Kidney epithelial cell (primary cell): ENCODE measurements around the gene TXLNG. TPM values are rescaled to one million over a fixed set of nuclear protein-coding genes. Genes with fewer than 3 reads are reported as not detected.
A peak's percentile ranks its signal among the peaks of the same experiment; 100 is the strongest.

Experiments used
- DNase-seq: peaks from one replicate; pipeline ENCODE4 v3.0.0-alpha.2; 2010; ENCODE audit warnings: low read depth
- H3K27me3 ChIP-seq: 2 replicates; pipeline ENCODE4 v1.6.0; 2011; ENCODE audit warnings: low read length; ENCODE audit not compliant: control insufficient read depth, insufficient read depth
- H3K36me3 ChIP-seq: 2 replicates; pipeline ENCODE4 v1.5.1; 2011; ENCODE audit warnings: low read length; ENCODE audit not compliant: control insufficient read depth, insufficient read depth
- H3K4me3 ChIP-seq: 2 replicates; pipeline ENCODE4 v1.5.1; 2011; ENCODE audit warnings: low read depth, mild to moderate bottlenecking, control low read depth, low read length
- CTCF ChIP-seq: IDR thresholded peaks from 2 replicates; pipeline ENCODE4 v1.5.1; 2011; ENCODE audit warnings: mild to moderate bottlenecking, moderate library complexity, low read length, control low read depth, inconsistent platforms; ENCODE audit not compliant: insufficient read depth, poor library complexity, severe bottlenecking
- total RNA-seq: library from RNA; depleted of rRNA; stranded (reverse); fragments of >200 nt; gene quantifications from 2 replicates; pipeline ENCODE4 v1.2.3, GENCODE V29; 2015

The TXLNG gene
- total RNA-seq, 1 donor from 2014 or later, result 10.9 TPM

GRCh38 chrX:16834806-16835205, 48.5 kb downstream of the TXLNG start:
- TF ChIP-seq CTCF, result no peak
- Histone ChIP-seq H3K4me3 (no peak overlapping the region), H3K36me3 (peaks cover 5% of the 10 kb centered on the region), H3K27me3 (no peaks in the 10 kb centered on the region)
- no peak for DNase-seq

GRCh38 chrX:16836371-16836770, 50.1 kb downstream of the TXLNG start:
- Histone ChIP-seq H3K27me3 (no peaks in the 10 kb centered on the region), H3K4me3 (no peak overlapping the region), H3K36me3 (peaks cover 5% of the 10 kb centered on the region)
- TF ChIP-seq CTCF, result peak; percentile 60
- DNase-seq, result no peak

GRCh38 chrX:16838202-16839066, 52.2 kb downstream of the TXLNG start:
- peak; percentile 15 for TF ChIP-seq CTCF
- DNase-seq, result peak; percentile 42
- H3K36me3 ChIP-seq, result peaks cover 3% of the 10 kb centered on the region
- H3K27me3 ChIP-seq, result no peaks in the 10 kb centered on the region
- no peak overlapping the region for H3K4me3 ChIP-seq

GRCh38 chrX:16839219-16839851, 53.1 kb downstream of the TXLNG start:
- Histone ChIP-seq H3K27me3 (no peaks in the 10 kb centered on the region), H3K4me3 (no peak overlapping the region), H3K36me3 (peaks cover 3% of the 10 kb centered on the region)
- no peak for TF ChIP-seq CTCF
- no peak for DNase-seq

- DNase-seq, result no peak
- no peaks in the 10 kb centered on the region for H3K27me3 ChIP-seq
- H3K4me3 ChIP-seq, result no peak overlapping the region
- H3K36me3 ChIP-seq, result peaks cover 3% of the 10 kb centered on the region
- no peak for TF ChIP-seq CTCF
Observed at GRCh38 chrX:16839852-16840460, 53.7 kb downstream of the TXLNG start.
